Measurements from ENCODE around the gene ERVV-1.

DNA sequence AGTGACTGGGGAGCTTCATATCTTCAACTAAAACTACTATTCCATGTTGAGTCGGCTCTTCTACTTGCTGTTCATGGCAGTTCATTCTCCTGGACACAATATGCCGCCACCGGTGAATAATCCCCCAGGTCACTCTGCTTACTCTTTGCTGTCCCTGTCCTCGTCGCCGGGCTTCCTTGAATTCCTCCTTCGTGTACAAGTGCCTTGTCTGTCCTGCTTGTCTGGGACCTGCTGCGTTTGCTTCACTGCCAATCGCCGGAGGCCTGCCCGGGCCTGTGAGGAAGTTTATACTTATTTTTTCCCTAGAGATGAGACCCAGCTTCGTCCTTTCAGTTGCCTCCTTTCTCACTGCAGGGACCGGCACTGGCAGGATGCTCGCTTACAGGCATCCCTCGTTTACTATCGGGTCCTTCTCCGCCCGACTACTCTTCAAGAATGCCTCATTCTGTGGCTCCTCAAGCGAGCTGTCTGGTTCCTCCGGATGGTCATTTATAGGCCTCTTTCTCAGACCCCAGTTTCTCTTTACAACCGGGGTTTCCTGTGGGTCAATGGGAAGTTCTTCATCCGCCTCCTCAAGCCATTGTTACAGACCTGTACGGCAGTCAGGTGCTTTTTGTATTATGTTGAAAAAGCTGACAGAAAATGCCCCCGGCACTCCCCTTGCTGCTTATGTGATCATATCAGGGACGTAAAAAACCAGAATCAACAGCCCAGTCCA, 5.5 kb upstream of the ERVV-1 start:
- TF ChIP-seq, protein P1, sequence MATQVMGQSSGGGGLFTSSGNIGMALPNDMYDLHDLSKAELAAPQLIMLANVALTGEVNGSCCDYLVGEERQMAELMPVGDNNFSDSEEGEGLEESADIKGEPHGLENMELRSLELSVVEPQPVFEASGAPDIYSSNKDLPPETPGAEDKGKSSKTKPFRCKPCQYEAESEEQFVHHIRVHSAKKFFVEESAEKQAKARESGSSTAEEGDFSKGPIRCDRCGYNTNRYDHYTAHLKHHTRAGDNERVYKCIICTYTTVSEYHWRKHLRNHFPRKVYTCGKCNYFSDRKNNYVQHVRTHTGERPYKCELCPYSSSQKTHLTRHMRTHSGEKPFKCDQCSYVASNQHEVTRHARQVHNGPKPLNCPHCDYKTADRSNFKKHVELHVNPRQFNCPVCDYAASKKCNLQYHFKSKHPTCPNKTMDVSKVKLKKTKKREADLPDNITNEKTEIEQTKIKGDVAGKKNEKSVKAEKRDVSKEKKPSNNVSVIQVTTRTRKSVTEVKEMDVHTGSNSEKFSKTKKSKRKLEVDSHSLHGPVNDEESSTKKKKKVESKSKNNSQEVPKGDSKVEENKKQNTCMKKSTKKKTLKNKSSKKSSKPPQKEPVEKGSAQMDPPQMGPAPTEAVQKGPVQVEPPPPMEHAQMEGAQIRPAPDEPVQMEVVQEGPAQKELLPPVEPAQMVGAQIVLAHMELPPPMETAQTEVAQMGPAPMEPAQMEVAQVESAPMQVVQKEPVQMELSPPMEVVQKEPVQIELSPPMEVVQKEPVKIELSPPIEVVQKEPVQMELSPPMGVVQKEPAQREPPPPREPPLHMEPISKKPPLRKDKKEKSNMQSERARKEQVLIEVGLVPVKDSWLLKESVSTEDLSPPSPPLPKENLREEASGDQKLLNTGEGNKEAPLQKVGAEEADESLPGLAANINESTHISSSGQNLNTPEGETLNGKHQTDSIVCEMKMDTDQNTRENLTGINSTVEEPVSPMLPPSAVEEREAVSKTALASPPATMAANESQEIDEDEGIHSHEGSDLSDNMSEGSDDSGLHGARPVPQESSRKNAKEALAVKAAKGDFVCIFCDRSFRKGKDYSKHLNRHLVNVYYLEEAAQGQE (IDR thresholded peaks at IDR 0.05; ENCODE audit: insufficient read depth in 1 of 2, low read depth in 2 of 2, low read length in 2 of 2), result no peak
- TF ChIP-seq POLR2AphosphoS5 (IDR thresholded peaks at IDR 0.05; ENCODE audit: low read depth, low read length) (no peak), SIN3A (IDR thresholded peaks at IDR 0.05; ENCODE audit: borderline replicate concordance, insufficient read depth, low read length) (no peak), FOXP2 (optimal IDR thresholded peaks at IDR 0.05; ENCODE audit: borderline replicate concordance, extremely low read depth, extremely low read length, insufficient read depth) (no peak), TAF1 (IDR thresholded peaks at IDR 0.05; ENCODE audit: borderline replicate concordance, insufficient read depth, low read length) (no peak)

Measured in PFSK-1 (cell line).